GM19463 (cell line): ENCODE results near the gene WDR59.
"Not testable (repeated sequence)": the region's sequence is repeated elsewhere in the genome, so short reads cannot be mapped to it uniquely, and the experiment has no call there.

Experiments
- ATAC-seq: cut with Tn5 transposase; IDR thresholded peaks from one replicate; pipeline ENCODE4 v1.9.1; 2021; ENCODE audit warnings: mild to moderate bottlenecking, moderate library complexity; ENCODE audit not compliant: unreplicated experiment

WDR59 gene

GRCh38 chr16:75012380-75013081 is 27.6 kb upstream of the WDR59 start:
- ATAC-seq, result peak; percentile 20

- peak; percentile 81 for ATAC-seq
Measured at GRCh38 chr16:75011634-75012307, 26.8 kb upstream of the WDR59 start.

- no peak for ATAC-seq
Measured at GRCh38 chr16:75010427-75010826, 25.5 kb upstream of the WDR59 start.

- ATAC-seq, result no peak
Measured at GRCh38 chr16:75007443-75007842, 22.5 kb upstream of the WDR59 start.

- ATAC-seq, result no peak
Measured at GRCh38 chr16:75005697-75006096, 20.8 kb upstream of the WDR59 start.

- ATAC-seq, result no peak
Measured at GRCh38 chr16:75004460-75004859, 19.5 kb upstream of the WDR59 start.

GRCh38 chr16:75003931-75004330 is 19.0 kb upstream of the WDR59 start:
- ATAC-seq, result no peak

- ATAC-seq, result no peak
Measured at GRCh38 chr16:75002474-75002873, 17.6 kb upstream of the WDR59 start.

GRCh38 chr16:75000481-75001081 is 15.7 kb upstream of the WDR59 start:
- ATAC-seq, result no peak

- ATAC-seq, result peak; percentile 37
Measured at GRCh38 chr16:74999609-75000480, 14.9 kb upstream of the WDR59 start.

GRCh38 chr16:74999219-74999608 is 14.3 kb upstream of the WDR59 start:
- ATAC-seq, result peak; percentile 36

GRCh38 chr16:74998481-74999218 is 13.7 kb upstream of the WDR59 start, which contains the start of gene ZNRF1:
Gene ZNRF1 (plus strand): TSS chr16:74999024. CDS start chr16:74999672, 648 bp downstream.
- peak; percentile 64 for ATAC-seq

- no peak for ATAC-seq
Measured at GRCh38 chr16:74997042-74997491, 12.1 kb upstream of the WDR59 start.

- ATAC-seq, result no peak
Measured at GRCh38 chr16:74995986-74996385, 11.1 kb upstream of the WDR59 start.

- no peak for ATAC-seq
Measured at GRCh38 chr16:74991593-74992403, 6.9 kb upstream of the WDR59 start.

- ATAC-seq, result no peak
Measured at GRCh38 chr16:74991268-74991592, 6.3 kb upstream of the WDR59 start.

GRCh38 chr16:74990832-74991231 is 5.9 kb upstream of the WDR59 start:
- no peak for ATAC-seq

GRCh38 chr16:74989864-74990263 is 4.9 kb upstream of the WDR59 start:
- not testable (repeated sequence) for ATAC-seq

- ATAC-seq, result no peak
Measured at GRCh38 chr16:74987027-74987681, 2.2 kb upstream of the WDR59 start.
